HG02885 (cell line): ENCODE measurements around the gene SOS2.
A peak's percentile ranks its signal among the peaks of the same experiment; 100 is the strongest.

Experiments
- ATAC-seq: cut with Tn5 transposase; IDR thresholded peaks from one replicate; pipeline ENCODE4 v1.9.1; 2021; ENCODE audit warnings: mild to moderate bottlenecking; ENCODE audit not compliant: unreplicated experiment, poor library complexity

SOS2 gene

DNA sequence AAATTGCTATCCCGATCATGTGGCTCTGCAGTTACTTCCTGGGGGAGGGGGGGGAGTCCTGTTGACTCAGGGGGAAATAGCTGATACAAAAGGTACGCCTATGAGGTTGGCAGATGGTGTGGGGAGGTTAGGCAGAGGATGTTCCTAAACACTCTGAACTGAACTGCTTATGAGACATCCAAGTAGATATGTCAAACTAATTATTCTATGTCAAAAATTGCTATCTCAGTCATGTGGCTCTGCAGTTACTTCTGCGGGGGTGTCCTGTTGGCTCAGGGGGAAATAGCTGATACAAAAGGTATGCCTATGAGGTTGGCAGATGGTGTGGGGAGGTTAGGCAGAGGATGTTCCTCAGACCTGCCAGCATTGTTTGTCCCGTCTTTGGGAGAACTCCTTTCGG is 109.9 kb downstream of the SOS2 start:
- no peak for ATAC-seq

DNA sequence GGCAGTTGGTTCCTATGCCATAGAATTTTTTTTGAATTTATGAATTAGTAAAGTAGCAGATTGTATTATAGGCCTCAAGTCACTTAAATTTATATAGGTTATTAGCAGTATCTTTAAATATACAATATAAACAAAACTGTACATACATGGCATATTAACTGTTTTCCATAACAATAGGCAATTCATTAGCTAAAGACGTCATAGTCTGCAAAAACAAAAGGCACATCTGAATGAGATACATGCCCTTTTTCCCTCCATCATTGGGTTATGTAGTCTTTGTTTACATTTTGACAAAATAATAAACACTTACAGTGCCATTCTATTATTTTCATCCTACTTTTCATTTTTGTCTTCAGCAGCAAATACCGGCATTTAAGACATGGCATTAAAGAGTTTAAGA is 113.9 kb downstream of the SOS2 start:
- no peak for ATAC-seq

DNA sequence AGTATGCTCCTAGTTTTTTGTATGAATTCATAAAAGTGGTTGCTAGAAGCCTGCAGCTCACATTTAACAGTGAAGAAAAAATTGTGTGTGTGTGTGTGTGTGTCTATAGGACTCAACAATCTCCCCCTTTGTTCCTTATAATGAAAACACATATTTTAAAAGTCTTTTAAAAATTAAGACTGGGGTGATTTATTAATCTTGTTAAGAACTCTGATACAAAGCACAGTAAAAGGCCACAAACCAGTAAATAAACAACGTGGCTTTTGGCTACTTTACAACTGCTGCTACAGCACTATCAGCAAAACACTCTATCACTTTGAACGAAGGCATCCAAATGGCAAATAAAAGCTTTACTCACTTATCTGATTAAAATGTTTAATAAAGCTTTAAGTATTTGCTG is 114.4 kb downstream of the SOS2 start:
- ATAC-seq = no peak

DNA sequence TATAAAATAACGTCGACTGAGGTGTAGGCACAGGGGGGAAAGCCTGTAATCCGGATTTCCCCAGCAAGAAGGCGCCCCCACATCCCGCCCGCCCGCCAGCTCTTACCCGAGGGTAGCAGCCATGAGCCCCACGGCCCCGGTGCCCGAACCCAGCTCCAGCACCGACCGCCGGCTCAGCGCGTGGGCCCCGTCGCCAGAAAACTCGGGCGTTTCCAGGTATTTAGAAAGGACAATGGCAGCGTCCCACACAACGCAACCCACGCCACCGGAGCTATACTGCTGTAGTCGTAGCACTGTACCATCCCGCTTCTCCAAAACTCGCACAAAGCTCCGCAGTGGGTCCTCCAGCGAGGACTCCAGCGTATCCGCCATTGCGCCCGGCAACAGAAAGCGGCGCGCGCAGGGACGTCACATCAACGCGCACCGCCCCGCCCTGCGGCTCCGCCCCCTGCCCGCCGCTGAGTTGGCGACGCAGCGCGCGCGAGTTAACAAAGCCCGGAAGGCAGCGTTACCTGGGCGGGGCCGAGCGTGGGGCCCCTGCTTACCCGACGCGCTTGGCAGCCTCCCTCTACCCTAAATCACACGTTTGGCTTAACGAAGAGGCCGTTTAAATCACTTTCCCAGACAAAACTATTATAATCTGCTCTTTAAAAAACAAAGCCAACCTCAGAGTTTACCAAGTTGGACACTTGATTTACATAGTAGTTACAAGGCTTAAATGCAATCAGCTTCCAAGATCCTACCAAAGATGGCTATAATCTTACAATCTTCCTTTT is 115.0 kb downstream of the SOS2 start, which contains the start of gene VCPKMT:
Gene VCPKMT (minus strand): TSS at position 392 of the 776 bp plus-strand sequence. CDS start 20 bp downstream, at position 372.
- peak; percentile 98 for ATAC-seq

DNA sequence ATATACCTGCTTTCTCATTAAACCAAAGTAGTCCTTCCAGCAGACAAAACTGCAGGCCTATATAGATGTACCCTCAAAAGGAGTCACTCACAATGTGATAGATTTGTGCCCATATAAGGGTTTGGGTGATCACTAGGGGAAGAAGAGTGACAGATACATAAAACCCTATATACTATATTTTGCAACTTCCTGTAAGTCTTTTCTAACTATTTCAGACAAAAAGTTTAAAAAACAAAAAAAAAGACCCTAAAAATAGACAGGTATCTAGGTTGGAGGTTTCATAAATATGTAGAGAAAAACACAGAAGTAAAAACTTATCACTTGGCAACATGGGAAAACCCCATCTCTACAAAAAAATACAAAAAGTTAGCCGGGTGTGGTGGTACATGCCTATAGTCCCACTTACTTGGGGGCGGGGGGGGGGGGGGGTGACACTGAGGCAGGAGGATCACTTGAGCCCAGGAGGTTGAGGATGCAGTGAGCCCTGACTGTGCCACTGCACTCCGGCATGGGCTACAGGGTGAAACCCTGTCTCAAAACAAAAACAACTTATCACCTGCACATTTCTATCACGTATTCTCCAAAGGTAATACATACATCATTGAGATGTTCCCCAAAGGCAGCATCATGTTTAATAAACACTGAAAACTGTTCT is 117.9 kb downstream of the SOS2 start:
- no peak for ATAC-seq

DNA sequence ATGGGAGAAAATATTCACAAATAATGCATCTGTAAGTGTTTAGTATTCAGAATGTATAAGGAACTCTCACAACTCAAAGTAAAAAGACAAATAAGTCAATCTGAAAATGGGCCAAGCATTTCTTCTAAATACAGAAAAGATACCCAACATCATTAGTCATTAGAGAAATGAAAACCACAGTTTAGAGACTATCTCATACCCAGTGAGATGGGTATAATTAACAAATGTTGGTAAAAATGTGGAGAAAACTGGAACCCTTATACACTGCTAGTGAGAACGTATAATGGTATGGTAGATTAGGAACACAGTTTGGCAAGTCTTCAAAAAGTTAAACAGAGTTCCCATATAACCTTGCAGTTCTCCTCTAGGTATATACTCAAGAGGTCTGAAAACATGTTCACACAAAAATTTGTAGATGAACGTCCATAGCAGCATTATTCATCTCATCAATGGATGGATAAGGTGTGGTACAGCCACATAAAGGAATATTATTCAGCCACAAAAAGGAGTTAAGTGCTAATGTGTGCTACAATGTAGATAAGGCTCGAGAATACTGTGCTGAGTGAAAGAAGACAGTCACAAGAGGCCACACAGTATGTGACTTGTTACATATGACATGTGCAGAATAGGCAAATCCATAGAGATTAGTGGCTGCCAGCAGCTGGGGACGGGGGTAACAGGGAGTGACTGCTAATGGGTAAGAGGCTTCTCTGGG is 120.9 kb downstream of the SOS2 start:
- no peak for ATAC-seq

DNA sequence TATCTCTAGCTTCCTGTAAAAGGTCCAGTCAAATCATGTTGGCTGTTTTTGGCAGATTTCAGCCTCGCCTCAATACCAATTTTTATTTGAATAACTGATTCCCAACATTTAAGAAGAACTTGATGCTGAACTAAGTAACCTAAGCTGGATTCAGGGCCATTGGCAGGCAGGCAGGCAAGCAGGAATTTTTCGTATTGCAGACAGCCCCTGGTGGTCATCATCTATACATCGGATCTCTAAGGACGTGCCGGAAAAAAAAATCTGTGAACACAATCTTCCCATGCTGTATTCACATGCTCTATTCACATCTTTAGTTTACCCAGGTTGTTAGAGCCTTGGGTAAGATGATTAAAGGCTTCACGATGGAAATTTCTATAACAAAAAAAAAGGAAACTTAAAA is 122.0 kb downstream of the SOS2 start:
- no peak for ATAC-seq

DNA sequence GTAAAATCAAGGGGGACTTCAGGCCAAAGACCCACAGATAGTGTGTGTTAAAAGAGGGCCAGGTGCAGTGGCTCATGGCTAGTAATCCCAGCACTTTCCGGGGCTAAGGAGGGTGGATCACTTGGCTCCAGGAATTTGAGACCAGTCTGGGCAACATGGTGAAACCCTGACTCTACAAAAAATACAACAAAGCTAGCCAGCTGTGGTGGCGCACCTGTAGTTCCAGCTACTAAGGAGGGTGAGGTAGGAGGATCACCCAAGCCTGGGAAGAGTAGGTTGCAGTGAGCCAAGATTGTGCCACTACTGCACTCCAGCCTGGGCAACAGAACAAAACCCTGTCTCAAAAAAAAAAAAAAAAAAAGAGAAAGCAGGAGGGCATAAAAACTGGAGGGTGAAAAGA is 123.5 kb downstream of the SOS2 start:
- ATAC-seq = no peak

DNA sequence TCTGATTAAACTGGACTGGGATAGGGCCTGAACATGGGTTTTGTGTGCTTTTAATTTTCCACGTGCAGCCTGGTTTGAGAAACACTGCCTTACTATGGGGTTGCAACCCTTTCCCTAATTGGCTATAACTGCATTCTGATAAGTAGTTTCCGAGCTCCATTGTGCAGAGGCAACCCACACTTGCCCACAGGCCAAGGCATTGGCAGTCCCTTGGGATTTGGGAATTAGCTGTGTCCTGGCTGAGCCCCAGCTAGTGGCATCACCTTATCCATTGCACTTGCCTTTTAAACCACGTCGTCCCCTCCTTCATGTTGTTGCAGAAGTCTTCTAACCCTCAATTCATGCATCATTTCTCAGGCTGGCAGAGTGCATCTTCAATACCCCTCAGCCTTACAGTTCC is 125.2 kb downstream of the SOS2 start:
- no peak for ATAC-seq

DNA sequence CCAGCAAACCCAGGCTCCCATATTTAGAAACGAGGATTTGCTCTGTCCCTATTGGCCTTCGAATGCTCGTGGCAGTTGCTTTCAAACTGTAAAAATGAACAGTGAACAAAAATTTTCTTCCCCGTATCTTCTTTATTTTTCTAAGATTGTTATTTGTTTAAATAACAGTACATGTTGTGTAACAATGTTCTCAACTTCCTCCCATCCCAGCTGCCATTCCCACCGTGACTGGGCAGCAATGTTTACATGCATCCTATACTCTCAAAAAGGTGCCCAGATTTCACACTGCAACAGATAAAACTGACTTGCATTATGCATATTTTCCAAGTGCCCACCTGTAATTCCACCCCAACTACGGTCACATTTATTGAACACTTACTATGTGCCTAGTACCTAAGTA is 127.8 kb downstream of the SOS2 start:
- no peak for ATAC-seq

DNA sequence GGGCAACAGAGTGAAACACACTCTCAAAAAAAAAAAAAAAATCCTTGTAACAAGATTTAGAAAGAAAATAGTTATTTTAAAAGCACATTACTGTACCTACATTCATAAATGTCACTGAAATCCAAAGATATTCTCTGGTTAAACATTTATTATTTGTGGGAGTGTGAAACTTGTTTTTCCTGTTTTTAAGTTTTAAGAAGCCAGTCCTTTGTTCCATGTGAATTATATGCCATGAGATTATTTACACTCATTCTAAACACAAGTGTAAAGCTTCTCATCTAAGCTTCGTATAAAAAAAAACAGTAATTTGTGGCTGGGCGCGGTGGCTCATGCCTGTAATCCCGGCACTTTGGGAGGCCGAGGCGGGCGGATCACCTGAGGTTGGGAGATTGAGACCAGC is 130.0 kb downstream of the SOS2 start:
- no peak for ATAC-seq

DNA sequence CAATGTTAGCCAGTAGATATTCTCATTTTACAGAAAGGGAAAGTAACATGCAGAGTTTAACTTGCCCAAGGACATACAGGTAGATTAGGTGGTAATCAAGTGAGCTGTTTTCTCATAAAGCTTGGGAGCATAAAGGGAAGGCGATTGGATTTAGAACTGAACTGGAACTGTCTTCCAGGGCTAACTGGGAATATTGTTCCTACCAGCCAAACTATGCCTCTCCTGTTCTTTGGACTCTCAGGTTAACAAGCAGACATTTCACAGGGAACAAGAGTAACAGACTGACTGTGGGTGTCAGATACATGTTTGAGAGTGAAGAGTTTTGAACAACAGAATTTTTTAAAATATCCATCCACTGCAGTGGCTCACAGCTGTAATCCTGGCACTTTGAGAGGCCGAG is 130.6 kb downstream of the SOS2 start:
- ATAC-seq = no peak

DNA sequence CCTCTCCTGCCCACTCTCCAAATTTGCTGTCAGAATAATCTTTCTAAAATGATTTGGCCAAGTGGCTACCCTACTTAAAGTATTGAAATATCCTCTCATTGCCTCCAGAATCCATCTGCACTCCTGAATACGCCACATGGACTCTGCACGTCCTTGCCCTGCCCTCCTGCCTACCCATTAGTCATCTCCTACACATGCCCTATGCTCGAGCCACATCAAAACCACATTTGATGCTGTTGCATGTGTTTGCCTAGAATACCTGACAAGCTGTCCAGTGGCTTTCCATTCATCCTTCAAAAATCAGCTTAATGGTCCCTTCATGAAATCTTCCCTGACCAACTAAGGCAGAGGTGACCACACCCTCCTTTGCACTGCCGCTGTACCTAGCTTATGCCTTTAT is 132.0 kb downstream of the SOS2 start:
- no peak for ATAC-seq

DNA sequence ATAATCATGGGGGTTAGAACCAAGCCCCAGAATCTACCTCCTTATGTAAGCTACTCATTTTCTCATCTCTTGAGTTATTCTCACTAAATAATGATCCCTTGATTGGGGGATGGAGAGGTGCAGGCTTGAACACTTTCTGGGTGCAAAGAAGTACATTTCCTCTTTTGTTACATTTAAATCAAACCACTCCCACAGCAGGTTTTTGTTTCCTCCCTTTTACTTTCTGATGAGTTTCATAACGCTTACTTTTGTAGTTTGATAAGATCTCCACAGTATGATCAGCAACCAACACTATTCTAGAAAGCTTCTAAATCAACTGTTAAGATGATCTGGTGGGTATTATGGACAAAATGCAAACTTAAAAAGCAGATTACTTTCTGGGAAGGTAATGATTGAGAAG is 135.5 kb downstream of the SOS2 start:
- no peak for ATAC-seq

DNA sequence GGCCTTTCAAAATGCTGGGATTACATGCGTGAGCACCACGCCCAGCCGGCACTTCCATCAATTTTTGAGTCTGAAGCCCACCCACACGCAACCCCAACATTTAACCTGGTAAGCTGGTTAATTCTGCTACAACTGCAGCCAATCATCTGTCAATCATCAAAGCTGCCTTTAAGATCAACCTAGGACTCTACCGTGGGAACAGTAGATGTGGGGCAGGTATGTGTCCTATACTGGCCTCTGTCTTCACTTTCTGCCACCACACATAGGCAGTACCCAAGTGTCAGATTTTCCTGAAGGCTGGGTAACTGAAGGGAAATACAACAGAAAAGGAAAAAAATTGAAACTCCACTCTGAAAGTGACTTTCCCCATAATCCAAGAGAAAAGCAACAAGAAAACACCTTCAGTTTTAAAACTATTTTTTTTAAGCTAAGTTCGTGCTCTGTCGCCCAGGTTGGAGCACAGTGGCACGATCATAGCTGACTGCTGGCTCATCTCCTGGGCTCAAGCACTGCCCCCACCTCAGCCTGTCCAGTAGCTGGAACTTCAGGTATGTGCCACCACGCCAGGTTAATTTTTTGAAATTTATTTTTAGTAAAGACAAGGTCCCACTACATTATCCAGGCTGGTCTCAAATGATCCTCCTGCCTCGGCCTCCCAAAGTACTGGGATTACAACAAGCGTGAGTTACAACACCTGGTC is 137.2 kb downstream of the SOS2 start:
- ATAC-seq = no peak

DNA sequence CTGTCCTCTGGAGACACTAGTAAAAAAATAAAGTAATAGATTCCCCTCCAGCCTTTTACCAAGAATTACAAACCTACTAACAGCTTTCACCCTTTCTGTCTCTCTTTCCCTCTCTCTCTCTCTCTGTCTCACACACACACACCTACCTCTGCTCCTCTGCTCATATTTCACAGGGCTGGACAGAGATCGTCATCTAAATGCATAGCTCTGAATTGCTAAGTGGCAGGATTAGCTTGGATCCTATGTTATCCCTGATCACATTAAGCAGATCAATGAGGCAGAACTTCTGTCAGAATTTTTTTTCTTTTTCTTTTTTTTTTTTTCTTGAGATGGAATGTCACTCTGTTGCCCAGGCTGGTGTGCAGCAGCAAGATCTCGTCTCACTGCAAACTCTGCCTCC is 137.9 kb downstream of the SOS2 start:
- ATAC-seq = no peak

DNA sequence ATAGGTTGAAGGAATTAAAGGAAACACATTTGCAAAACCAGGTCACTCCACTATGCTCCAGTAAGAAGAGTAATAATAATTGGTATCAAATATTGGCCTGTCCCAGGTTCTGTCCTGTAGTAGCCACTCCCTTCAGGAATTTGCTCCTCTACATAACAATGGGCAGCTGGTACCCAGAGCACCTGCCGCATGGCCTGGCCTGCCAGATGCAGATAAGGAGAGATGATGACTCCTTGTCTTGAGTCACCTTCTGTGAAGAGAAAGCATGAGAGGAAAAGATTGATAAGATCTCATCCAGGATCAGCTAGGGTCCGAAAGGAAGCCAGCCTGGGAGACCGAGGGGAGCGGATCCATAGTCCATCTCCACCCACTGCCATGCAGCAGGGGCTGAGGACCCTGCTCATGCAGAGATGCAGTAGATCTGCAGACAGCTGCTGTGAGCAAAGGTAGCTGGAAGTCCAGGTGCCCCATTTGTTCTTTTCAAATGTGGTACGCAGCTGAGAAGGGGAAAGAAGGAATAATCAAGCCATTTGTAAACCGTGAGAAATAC is 139.3 kb downstream of the SOS2 start:
- ATAC-seq = no peak

DNA sequence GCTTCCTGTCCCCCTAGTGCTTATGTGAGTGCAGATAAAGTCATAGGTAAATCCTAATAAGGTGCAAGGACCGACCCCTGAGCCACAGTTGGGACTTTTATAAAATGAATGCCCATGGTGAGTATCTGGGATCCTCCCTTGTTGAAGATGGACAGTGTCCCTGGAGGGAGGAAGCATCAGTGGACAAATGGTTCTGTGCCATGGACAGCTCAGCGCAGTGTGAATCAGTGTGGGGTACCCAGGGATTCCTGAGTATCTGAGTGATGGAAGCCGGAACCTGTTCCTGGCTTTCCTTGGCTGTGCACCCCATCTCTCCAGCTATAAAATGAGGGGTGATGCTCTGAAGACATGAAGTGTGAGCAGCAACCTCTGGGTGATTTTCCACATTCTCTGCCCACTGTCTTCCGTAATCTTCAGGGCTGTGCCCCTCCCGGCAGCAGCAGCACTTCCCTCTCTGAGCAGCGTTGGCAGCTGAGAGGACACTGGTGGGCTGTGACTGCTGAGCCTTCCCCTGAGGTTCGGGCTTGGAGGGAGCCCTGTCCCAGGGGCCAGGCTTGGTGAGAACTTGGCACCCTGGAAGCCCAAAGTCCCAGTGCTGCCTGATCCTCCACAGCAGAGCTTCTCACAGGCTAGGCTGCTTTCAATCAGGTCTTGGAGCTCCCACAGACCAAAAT is 140.0 kb downstream of the SOS2 start:
- ATAC-seq = no peak

DNA sequence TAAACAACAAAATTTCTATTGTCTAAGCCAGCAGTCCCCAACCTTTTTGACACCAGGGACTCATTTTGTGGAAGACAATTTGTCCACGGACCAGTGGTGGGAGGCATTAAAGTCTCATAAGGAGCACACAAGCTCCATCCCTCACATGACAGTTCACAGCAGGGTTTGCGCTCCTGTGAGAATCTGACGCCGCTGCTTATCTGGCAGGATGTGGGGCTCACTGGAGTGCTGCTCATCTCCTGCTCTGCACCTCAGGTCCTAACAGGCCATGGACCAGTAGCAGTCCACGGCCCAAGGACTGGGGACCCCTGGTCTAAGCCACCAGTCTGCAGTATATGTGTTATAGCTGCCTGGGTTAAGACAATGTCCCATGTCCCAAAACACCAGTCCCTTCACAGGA is 142.2 kb downstream of the SOS2 start:
- no peak for ATAC-seq

DNA sequence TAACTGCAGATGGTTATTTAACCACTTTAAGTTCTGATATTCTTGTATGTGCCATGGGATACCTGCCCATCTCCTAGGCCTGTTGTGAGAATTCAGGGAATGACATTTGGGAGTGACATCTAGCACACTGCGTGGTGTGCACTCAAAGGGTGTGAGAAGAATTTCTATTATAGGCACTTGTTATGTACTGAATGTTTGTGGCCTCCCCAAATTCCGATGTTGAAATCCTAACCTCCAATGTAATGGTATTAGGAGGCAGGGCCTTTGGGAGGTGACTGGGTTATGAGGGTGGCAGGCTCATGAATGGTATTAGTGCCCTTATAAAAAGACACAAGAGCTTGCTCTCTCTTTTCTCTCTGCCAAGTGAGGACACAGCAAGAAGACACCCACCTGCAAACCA is 142.6 kb downstream of the SOS2 start:
- no peak for ATAC-seq
